NK-92 (cell line): ENCODE data around the gene ZNF610.

Experiments used
- DNase-seq: peaks from one replicate; lab custom pipeline; 2025; ENCODE audit not compliant: unreplicated experiment; lab: John Stamatoyannopoulos, UW

ZNF610 gene

GRCh38 chr19:52397310-52398080, 61.5 kb downstream of the ZNF610 start, which contains the start of gene ZNF528:
Gene ZNF528, plus strand, starts transcription at chr19:52397849. Its CDS starts 4,165 bp downstream, at chr19:52402014.
- DNase-seq = peak; percentile 38

- DNase-seq = no peak
Observed at GRCh38 chr19:52398081-52398441, 62.0 kb downstream of the ZNF610 start.

GRCh38 chr19:52410276-52410675, 74.2 kb downstream of the ZNF610 start:
- DNase-seq = no peak

DNA sequence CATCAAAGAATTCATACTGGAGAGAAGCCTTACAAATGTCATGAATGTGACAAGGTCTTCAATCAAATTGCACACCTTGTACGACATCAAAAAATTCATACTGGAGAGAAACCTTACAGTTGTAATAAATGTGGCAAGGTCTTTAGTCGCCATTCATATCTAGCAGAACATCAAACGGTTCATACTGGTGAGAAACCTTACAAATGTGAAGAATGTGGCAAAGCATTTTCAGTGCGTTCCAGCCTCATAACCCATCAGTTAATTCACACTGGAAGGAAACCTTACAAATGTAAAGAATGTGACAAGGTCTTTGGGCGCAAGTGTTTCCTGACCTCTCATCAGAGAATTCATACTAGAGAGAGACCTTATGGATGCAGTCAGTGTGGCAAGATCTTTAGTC, 79.7 kb downstream of the ZNF610 start:
- no peak for DNase-seq
